H54 (cell line): ENCODE measurements around the gene MAPK10.
A peak's percentile ranks its signal among the peaks of the same experiment; 100 is the strongest.

Source experiments
- DNase-seq: peaks from one replicate; pipeline ENCODE4 v3.0.0; 2011; ENCODE audit warnings: low spot score, mixed read lengths; ENCODE audit not compliant: insufficient read length
- FAIRE-seq: peaks from 3 replicates; lab custom pipeline; 2011; peaks lifted over from hg19 to GRCh38; lab: Jason Lieb, UNC
- POLR2A ChIP-seq: IDR thresholded peaks from 2 replicates; pipeline ENCODE4 v1.6.1; 2011; ENCODE audit warnings: low read depth, mild to moderate bottlenecking, low read length

Gene MAPK10

DNA sequence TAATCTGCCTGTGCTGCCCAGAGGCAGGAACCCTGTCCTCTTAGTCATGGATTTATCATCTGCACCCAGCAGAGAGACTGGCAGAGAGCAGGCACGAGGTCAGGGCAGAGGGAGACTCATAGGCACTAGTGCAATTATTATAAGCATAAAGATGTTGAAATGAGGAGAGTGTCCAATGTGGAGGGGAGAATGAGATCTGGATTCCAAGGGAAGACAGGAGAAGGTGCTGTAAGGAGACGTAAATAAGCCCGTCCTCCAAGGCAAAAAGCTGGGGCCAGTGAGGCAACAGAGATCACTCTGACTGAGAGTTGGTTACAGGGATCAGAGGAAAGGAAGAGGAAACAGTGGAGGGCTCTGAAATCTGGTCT, 406.2 kb downstream of the MAPK10 start:
- FAIRE-seq (peak; percentile 88), DNase-seq (peak; percentile 12)
- TF ChIP-seq POLR2A, result no peak

DNA sequence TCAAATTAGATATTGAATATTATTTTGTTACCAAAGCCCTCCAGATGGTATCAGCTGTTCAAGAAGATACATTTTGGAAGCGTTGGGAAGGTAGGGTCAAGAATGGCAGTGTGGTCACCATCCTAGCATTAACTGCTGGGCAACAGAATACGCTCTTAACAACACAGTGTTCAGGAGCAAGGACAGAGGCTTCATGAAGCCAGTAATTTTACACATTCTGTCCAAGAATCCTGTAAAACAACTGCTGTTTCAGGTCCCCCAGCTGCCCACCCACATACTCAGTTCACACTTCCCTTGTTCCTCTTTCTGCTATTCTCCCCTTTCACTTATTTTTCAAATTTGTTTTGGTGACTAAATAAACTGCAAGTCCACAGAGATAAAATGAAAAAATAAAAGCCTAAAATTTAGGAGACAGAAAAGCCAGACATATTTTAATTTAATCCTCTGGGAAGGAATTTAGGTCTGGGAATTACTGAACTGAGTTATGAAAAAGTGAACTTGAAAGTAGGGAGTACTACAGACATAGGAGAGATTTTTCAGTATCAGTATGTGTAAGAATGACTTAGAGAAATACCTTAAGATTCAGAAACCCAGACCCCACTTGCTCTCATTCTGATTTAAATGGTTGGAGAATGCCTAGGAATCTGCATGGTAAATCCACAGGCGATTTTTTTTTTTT, 406.7 kb downstream of the MAPK10 start:
- TF ChIP-seq POLR2A, result no peak
- no peak for DNase-seq

DNA sequence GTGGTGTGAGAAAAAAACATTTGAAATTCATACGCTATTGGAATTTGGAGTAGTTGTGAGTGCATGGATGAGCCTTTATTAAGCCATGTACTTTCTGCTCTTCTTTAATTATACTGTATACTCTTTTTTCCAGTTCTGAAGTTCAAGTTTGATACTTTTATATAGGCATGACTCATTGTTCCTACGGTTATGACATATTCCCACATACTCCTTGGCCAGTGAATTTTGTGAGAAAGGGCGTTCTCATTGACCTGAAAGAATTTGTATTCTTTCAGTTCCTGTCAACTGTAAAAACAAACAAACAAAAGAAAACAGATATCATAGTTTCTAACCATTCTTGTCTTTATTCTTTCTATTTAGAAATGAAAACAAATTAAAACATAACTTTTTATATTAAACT, 407.3 kb downstream of the MAPK10 start:
- no peak for FAIRE-seq
- no peak for TF ChIP-seq POLR2A

More for the DNA sequence above, 406.7 kb downstream of the MAPK10 start:
- no peak for FAIRE-seq

DNA sequence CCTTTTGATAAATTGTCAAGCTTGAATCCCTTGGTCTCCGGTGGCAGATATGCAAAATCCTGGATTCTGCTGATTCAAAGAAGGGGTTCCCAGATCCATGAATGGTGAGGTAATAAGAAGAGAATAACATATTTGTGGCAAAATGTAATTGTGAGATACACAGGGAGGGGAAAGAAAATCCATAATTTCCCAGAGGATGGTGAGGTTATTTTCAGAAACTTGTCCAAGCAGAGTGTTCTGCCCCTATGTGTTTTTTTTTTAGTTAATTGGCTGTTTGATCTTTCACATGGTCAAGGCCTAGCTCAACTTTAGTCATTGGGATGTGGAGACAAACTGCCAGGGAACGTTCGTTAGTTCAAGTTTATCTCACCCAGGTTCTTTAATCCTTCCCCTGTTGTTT, 408.8 kb downstream of the MAPK10 start:
- FAIRE-seq, result no peak
- DNase-seq, result no peak
- no peak for TF ChIP-seq POLR2A

More for the DNA sequence above, 407.3 kb downstream of the MAPK10 start:
- no peak for DNase-seq

DNA sequence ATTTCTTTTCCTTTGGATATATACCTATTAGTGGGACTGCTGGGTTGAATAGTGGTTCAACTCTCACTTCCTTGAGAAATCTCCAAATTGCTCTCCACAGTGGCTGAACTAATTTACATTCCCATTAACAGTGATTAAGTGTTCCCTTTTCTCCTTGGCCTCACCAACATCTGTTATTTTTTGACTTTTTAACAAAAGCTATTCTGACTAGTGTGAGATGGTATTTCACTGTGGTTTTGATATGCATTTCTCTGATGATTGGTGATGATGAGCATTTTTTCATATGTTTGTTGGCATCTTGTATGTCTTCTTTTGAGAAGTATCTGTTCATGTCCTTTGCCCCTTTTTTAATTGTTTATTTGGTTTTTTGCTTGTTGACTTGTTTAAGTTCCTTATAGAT, 413.0 kb downstream of the MAPK10 start:
- no peak for TF ChIP-seq POLR2A
- DNase-seq, result no peak
- no peak for FAIRE-seq

DNA sequence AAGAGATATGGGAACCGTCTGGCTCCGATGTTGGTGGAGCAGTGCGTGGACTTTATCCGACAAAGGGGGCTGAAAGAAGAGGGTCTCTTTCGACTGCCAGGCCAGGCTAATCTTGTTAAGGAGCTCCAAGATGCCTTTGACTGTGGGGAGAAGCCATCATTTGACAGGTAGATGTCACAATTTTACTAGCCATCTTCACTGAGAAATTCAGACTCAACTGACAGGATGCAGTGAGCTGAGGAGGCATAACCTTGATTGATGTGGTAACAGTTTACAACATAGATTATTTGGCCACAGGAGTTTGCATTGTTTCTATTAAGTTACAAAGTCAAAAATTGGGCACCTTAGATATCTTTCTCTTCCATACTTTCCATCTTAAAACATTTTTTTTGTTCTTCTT, 417.7 kb downstream of the MAPK10 start:
- no peak for FAIRE-seq
- DNase-seq, result no peak
- TF ChIP-seq POLR2A, result no peak

DNA sequence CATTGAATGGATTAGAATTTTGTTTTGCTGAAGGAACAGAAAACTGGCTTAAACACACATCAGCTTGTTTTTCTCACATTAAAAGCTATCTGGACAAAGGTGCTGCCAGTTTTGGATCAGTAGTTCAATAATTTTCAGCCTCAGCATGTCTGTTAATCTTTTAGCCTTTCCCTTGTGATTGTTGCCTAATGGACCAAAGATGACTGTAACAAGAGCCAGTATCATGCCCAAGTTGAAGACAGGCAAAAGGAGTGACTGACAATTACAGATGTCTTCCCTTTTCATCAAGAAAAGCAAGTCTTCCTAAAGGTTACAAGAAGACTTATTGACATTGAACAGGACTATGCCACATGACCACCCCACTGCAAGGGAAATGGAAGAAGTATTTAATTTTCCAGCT, 419.7 kb downstream of the MAPK10 start:
- DNase-seq, result no peak
- TF ChIP-seq POLR2A, result no peak
- FAIRE-seq, result no peak
